Measurements from ENCODE around the gene NPPB. TPM values are rescaled to one million over a fixed set of nuclear protein-coding genes. Genes with fewer than 3 reads are reported as not detected.
A peak's percentile ranks its signal among the peaks of the same experiment; 100 is the strongest.

NPPB gene
- total RNA-seq, 4 donors from 2014 or later = not detected

DNA sequence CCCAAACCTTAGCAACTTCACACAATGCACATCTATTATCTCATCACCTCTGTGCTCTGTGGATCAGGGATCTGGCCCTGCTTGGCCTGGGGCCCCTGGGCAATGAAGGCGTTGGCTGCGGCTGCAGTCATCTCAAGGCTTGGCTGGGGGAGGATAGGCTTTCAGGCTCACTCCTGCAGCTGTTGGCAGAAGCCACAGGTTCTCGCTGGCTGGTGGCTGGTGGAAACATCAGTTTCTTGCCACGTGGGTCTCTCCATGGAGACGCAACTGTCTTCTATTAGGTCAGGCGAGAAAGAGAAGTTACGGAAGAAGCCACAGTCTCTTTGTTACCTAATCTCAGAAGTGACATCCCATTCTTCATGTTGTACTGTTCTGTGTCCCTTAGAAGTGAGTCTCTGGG lies 7.6 kb downstream of the NPPB start:
- peaks cover 0 to 13% (median 0%) of the 10 kb centered on the region in 3 donors for H3K27me3 ChIP-seq
- in situ Hi-C loops (cut with MboI; ENCODE audit: low sequenced_read_pairs in 4 of 4) (no loop called here), intact Hi-C loops (cut with DNase I; ENCODE audit: low total_unique reads) (no loop called here)
- H3K27ac ChIP-seq = no peak overlapping the region
- TF ChIP-seq, protein P1, sequence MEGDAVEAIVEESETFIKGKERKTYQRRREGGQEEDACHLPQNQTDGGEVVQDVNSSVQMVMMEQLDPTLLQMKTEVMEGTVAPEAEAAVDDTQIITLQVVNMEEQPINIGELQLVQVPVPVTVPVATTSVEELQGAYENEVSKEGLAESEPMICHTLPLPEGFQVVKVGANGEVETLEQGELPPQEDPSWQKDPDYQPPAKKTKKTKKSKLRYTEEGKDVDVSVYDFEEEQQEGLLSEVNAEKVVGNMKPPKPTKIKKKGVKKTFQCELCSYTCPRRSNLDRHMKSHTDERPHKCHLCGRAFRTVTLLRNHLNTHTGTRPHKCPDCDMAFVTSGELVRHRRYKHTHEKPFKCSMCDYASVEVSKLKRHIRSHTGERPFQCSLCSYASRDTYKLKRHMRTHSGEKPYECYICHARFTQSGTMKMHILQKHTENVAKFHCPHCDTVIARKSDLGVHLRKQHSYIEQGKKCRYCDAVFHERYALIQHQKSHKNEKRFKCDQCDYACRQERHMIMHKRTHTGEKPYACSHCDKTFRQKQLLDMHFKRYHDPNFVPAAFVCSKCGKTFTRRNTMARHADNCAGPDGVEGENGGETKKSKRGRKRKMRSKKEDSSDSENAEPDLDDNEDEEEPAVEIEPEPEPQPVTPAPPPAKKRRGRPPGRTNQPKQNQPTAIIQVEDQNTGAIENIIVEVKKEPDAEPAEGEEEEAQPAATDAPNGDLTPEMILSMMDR (IDR thresholded peaks at IDR 0.05 in 4 of 5, conservative IDR thresholded peaks at IDR 0.05 in 1 of 5) = no peak
- no peak for TF ChIP-seq POLR2A (IDR thresholded peaks at IDR 0.05)
- DNase-seq = no peak
- no peak overlapping the region for H3K4me3 ChIP-seq
- no peaks in the 10 kb centered on the region for H3K9me3 ChIP-seq
- H3K4me1 ChIP-seq = no peaks in the 10 kb centered on the region
- peak in 1 of 2 donors; percentile 33 for ATAC-seq
- peaks cover 0 to 7% of the 10 kb centered on the region in 2 donors for H3K36me3 ChIP-seq

DNA sequence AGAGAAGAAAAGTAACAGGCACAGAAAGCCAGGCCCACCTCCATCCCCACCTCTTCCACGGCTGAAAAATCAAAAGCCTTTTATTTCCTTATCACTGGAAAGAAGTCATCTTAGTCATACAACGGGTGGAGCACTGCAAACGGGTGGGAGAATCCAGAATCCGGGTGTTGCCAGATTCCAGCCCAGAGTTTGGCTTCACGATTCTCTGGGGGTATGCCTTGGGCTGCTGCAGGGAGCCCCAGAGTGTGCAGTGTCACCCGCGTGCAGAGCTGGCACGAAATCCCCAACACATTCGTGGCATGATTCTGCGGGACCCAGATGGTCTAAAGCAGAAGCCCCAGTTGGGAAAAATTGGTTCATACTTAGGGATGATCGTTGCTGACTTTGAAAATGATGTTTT lies 8.6 kb downstream of the NPPB start:
- Histone ChIP-seq H3K27ac (no peak overlapping the region), H3K36me3 (peaks cover 0 to 7% of the 10 kb centered on the region in 2 donors), H3K27me3 (peaks cover 0 to 13% (median 0%) of the 10 kb centered on the region in 3 donors), H3K9me3 (no peaks in the 10 kb centered on the region), H3K4me1 (no peaks in the 10 kb centered on the region), H3K4me3 (no peak overlapping the region)
- DNase-seq (no peak), ATAC-seq (no peak)
- TF ChIP-seq, protein P1 (IDR thresholded peaks at IDR 0.05 in 4 of 5, conservative IDR thresholded peaks at IDR 0.05 in 1 of 5) = no peak
- TF ChIP-seq POLR2A (IDR thresholded peaks at IDR 0.05) = no peak
- intact Hi-C loops (cut with DNase I; ENCODE audit: low total_unique reads) = no loop called here
- in situ Hi-C loops (cut with MboI; ENCODE audit: low sequenced_read_pairs in 4 of 4) = no loop called here

DNA sequence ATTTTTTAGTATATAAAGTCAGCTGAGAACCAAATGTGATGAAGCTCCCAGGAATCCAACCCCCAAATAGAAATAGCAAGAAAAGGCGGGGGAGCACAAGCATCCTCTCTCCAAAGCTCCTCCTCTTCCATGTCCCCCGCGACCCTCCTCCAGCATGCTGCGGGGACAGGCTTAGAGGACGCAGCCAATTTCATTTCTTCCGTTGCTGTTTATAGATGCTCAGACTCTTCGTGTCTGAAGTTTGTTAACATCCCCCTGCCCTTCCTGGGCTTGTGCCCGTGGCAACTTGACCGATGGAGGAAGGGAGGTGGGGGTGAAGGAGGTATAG lies 10.4 kb downstream of the NPPB start:
- Histone ChIP-seq H3K27me3 (peaks cover 0 to 9% (median 0%) of the 10 kb centered on the region in 3 donors), H3K27ac (no peak overlapping the region), H3K36me3 (peaks cover 0 to 24% of the 10 kb centered on the region in 2 donors), H3K4me3 (no peak overlapping the region), H3K4me1 (no peaks in the 10 kb centered on the region), H3K9me3 (no peaks in the 10 kb centered on the region)
- ATAC-seq (no peak), DNase-seq (no peak)
- in situ Hi-C loops (cut with MboI; ENCODE audit: low sequenced_read_pairs in 4 of 4) = loop anchor here in 3 of 4 donors (10.0 to 25.0 kb wide), 3 partner anchors 46 to 364 kb away; no protein-coding TSS in a partner anchor
- TF ChIP-seq POLR2A (IDR thresholded peaks at IDR 0.05) = no peak
- TF ChIP-seq, protein P1 (IDR thresholded peaks at IDR 0.05 in 4 of 5, conservative IDR thresholded peaks at IDR 0.05 in 1 of 5) = no peak
- intact Hi-C loops (cut with DNase I; ENCODE audit: low total_unique reads) = no loop called here

DNA sequence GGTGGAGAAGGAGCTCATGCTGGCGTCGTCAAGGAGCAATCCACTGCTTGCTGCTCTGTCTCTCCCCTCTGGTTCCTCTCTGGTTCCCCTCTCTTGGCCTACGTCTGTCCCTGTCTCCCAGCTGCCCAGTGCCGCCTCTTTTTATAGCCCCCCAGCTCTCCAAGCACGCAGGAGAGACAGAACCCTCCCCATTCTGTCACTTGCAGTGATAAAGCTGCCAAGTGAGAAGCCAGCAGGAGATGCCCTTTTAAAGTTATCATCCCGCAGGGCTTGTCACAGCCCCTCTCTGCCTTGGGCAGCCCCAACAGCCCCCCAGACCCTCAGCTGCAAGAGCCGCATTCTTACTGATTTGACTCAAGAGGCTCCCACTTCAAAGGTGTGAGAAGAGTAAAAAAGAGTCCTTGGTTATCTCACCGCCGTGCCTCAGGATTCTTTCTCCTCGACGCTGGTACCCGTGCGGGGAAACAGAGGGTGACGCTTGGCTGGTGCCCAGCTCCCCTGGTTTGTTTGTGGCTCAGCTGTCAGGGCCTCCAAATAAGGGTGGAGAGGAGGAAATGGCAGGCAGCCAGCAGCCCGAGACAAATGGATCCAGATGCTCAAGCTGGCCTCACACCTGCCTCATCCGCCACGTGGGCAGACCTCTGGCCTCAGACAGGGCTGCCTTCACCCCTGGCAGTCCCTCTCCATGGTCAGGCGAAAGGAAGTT lies 10.9 kb downstream of the NPPB start, which contains the start of gene NPPA:
Gene NPPA, minus strand, starts transcription at position 117 of the 706 bp plus-strand sequence. Its CDS starts 99 bp downstream, at position 18.
- no peak for DNase-seq
- H3K9me3 ChIP-seq = no peaks in the 10 kb centered on the region
- H3K27me3 ChIP-seq = peaks cover 0 to 3% (median 0%) of the 10 kb centered on the region in 3 donors
- no peak for TF ChIP-seq POLR2A (IDR thresholded peaks at IDR 0.05)
- TF ChIP-seq, protein P1 (IDR thresholded peaks at IDR 0.05 in 4 of 5, conservative IDR thresholded peaks at IDR 0.05 in 1 of 5) = no peak
- no peak for ATAC-seq
- H3K27ac ChIP-seq = no peak within 1 kb of the TSS
- peaks cover 0 to 28% of the 10 kb centered on the region in 2 donors for H3K36me3 ChIP-seq
- no peak within 1 kb of the TSS for H3K4me3 ChIP-seq
- intact Hi-C loops (cut with DNase I; ENCODE audit: low total_unique reads) (no loop called here), in situ Hi-C loops (cut with MboI; ENCODE audit: low sequenced_read_pairs in 4 of 4) (loop anchor here in 3 of 4 donors (10.0 to 25.0 kb wide), 3 partner anchors 47 to 364 kb away; no protein-coding TSS in a partner anchor)
- H3K4me1 ChIP-seq = no peaks in the 10 kb centered on the region
